ENCODE data around the gene TSPOAP1.

TSPOAP1 gene, protein sequence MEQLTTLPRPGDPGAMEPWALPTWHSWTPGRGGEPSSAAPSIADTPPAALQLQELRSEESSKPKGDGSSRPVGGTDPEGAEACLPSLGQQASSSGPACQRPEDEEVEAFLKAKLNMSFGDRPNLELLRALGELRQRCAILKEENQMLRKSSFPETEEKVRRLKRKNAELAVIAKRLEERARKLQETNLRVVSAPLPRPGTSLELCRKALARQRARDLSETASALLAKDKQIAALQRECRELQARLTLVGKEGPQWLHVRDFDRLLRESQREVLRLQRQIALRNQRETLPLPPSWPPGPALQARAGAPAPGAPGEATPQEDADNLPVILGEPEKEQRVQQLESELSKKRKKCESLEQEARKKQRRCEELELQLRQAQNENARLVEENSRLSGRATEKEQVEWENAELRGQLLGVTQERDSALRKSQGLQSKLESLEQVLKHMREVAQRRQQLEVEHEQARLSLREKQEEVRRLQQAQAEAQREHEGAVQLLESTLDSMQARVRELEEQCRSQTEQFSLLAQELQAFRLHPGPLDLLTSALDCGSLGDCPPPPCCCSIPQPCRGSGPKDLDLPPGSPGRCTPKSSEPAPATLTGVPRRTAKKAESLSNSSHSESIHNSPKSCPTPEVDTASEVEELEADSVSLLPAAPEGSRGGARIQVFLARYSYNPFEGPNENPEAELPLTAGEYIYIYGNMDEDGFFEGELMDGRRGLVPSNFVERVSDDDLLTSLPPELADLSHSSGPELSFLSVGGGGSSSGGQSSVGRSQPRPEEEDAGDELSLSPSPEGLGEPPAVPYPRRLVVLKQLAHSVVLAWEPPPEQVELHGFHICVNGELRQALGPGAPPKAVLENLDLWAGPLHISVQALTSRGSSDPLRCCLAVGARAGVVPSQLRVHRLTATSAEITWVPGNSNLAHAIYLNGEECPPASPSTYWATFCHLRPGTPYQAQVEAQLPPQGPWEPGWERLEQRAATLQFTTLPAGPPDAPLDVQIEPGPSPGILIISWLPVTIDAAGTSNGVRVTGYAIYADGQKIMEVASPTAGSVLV (N-terminal part only)

DNA sequence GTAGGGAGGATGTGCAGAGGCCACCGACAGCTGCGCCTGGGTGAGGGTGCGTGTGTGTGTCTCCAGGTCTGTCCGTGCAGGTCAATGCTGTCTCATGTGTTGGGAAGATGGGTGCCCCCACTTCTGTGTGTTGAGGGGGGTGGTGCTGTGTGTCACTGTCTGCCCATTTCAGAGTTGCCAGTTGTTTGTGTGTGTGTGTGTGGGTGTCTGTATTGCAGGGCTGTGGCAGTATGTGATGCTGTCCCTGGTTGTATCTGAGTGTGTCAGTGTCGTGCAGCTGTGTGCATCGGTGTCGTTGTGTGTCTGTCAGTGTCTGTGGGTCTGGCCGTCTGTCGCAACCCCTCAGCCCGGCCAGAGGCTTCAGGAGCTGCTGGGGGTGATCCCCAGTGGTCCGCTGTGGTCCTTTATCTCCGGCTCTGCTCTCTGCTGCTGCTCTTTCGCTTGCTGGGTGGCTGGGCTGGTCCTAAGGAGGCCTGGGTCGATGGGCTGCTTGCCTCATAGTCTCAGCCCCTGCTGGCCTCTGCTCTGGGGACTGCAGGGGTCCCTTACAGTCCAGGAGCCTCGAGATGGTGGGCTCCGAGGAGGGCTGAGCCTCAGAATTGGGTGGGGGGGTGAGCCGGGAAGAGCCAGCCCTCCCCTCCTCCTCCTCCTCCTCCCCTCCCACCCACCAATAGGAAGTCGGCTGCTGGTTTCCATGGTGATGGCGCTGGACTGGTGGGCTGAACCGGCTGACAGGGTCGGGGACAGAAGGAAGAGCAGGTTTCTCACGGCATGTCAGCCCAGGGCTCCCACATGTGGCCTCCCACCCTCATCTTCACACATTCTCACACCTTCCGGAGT is at the start of gene TSPOAP1:
Gene TSPOAP1, minus strand, starts transcription at position 601 of the 840 bp plus-strand sequence. CDS start 875 bp downstream, outside the sequence.
- TF ChIP-seq, protein P1, sequence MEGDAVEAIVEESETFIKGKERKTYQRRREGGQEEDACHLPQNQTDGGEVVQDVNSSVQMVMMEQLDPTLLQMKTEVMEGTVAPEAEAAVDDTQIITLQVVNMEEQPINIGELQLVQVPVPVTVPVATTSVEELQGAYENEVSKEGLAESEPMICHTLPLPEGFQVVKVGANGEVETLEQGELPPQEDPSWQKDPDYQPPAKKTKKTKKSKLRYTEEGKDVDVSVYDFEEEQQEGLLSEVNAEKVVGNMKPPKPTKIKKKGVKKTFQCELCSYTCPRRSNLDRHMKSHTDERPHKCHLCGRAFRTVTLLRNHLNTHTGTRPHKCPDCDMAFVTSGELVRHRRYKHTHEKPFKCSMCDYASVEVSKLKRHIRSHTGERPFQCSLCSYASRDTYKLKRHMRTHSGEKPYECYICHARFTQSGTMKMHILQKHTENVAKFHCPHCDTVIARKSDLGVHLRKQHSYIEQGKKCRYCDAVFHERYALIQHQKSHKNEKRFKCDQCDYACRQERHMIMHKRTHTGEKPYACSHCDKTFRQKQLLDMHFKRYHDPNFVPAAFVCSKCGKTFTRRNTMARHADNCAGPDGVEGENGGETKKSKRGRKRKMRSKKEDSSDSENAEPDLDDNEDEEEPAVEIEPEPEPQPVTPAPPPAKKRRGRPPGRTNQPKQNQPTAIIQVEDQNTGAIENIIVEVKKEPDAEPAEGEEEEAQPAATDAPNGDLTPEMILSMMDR (IDR thresholded peaks at IDR 0.05; ENCODE audit: low read depth, low read length) = no peak
- DNase-seq (ENCODE audit: low read depth, low spot score) = no peak
- in situ Hi-C loops (cut with HindIII; ENCODE audit: low sequenced_read_pairs) = no loop called here
- no peak within 1 kb of the TSS for H3K4me3 ChIP-seq (ENCODE audit: low read depth, low read length)

DNA sequence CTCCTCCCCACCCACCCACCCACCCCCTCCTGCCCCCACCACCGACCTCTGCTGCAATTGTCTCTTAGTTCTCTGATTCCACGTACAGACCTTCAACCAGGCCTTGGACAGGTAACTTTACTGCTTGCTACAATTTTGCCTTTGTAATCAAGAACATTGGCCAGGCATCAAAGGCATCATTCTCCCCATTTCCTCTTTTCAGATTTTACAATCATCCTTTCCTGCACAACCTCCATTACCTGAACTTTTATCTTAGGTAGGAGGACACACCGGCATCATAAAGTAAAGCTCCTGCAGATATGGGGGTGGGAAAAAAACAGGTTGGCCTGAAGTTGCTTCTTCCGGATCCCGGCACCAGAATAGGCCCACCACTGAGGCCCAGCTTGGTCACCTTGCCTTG is 49.1 kb upstream of the TSPOAP1 start:
- in situ Hi-C loops (cut with HindIII; ENCODE audit: low sequenced_read_pairs) = no loop called here
- no peak for DNase-seq (ENCODE audit: low read depth, low spot score)
- H3K4me3 ChIP-seq (ENCODE audit: low read depth, low read length) = no peak overlapping the region
- TF ChIP-seq, protein P1 (IDR thresholded peaks at IDR 0.05; ENCODE audit: low read depth, low read length) = no peak

DNA sequence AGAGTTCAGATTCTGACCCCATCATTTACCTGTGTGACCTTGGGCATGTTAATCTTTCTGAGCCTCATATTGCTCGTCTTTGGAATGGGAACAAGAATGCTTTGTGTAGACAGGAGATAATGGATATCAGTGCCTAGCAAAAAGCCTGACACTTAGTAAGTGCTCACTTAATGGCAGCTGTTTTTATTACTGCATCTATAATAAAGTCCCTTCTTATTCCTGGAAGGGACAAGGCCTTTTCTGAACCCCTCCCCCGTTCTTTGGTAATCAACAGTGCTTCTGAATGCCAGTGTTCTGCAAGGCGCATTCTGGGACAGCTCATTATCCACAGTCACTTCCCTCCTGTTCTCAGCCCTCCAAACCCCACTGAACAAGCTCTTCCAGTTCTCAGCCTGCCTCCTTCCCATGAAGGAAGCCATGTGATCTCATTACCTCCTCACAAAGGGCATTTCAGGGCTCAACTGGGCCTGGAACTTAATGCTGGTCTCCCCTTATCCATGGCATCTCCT is 48.6 kb upstream of the TSPOAP1 start:
- DNase-seq (ENCODE audit: low read depth, low spot score) = no peak
- in situ Hi-C loops (cut with HindIII; ENCODE audit: low sequenced_read_pairs) = no loop called here
- TF ChIP-seq, protein P1 (IDR thresholded peaks at IDR 0.05; ENCODE audit: low read depth, low read length) = no peak
- H3K4me3 ChIP-seq (ENCODE audit: low read depth, low read length) = no peak overlapping the region

DNA sequence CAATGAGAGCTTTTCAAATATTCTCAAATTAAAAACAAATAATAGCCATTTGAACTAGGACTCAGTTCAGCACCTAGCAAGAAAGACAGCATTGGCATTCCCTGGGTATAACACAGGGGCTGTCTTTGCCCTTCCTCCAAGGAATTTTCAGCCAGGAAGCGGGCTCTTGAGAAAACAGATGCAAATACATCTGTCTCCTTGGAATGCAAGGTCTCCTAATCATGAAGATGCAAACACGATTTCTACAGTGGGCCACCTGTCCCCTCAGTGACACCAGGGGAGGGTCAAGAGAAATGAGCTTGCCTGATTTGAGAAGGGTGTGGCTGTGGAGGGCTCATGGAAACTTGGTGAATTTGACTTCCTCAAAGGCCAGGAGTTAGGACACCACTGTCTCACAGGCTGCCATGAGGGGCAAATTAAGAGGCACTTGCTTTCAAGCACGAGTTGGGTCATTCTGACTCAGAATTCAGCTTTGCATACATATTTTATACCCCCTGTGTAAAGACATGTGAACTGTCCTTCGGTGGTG is 47.9 kb upstream of the TSPOAP1 start:
- H3K4me3 ChIP-seq (ENCODE audit: low read depth, low read length) = no peak overlapping the region
- TF ChIP-seq, protein P1 (IDR thresholded peaks at IDR 0.05; ENCODE audit: low read depth, low read length) = no peak
- DNase-seq (ENCODE audit: low read depth, low spot score) = no peak
- in situ Hi-C loops (cut with HindIII; ENCODE audit: low sequenced_read_pairs) = no loop called here

DNA sequence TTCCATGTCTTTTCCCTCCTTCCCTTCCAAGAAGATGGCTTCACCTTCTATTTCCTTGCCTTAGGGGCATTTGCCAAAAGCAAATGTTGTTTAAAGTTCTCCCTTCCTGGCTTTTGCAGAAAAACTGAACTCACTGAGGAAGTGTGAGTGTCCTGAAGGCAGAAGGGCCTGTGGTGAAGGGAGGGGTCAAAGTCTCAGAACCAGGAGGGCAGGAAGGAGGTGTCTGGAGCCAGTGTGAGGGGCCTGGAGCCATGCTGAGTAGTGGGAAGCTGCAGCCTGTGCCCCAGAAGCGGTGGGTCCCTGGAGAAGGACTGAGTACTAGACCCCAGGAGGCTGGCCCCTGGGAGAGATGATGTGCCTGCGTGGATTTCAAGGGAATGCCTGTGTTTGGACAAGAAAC is 47.2 kb upstream of the TSPOAP1 start:
- no peak for DNase-seq (ENCODE audit: low read depth, low spot score)
- no peak overlapping the region for H3K4me3 ChIP-seq (ENCODE audit: low read depth, low read length)
- in situ Hi-C loops (cut with HindIII; ENCODE audit: low sequenced_read_pairs) = no loop called here
- TF ChIP-seq, protein P1 (IDR thresholded peaks at IDR 0.05; ENCODE audit: low read depth, low read length) = no peak

Measured in astrocyte of the spinal cord (primary cell).